CD4-positive, alpha-beta T cell treated with Interleukin-12 subunit alpha and Interleukin-12 subunit beta, for 1 hour (primary cell): Measurements from ENCODE around the gene MS4A3.
"Not testable (repeated sequence)": the region's sequence is repeated elsewhere in the genome, so short reads cannot be mapped to it uniquely, and the experiment has no call there.

Experiments used
- DNase-seq: peaks from one replicate; pipeline ENCODE4 v3.0.0-alpha.2; 2020

MS4A3 gene, protein sequence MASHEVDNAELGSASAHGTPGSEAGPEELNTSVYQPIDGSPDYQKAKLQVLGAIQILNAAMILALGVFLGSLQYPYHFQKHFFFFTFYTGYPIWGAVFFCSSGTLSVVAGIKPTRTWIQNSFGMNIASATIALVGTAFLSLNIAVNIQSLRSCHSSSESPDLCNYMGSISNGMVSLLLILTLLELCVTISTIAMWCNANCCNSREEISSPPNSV

DNA sequence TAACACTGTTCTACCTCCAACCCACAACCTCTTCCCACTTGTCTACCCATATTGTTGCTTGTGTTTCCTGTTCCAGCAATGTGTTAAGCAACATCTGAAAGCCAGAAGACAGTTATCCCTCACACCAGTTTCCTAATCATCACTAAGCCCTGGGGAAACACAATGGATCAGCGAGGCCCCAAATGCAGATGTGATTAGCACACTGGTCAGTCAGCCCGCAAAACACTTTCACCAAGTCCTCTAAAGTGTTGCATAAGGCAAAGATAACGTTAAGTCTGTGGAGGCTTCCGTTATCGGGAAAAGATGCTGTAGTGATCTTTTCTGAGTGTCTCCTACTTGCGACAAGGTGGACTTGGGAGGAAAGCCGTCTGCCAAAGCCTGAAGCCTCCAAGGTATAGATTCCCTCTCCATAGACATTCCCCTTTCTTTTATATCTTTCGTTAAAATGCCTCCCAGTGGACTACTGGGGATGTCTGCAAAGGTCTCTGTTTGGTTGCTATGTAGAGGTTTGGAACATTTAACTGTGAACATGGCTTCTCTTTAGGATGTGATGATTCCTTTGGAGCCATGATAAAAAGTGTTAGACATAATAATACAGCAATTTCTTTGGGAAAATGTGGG is at the start of gene MS4A3:
Gene MS4A3, plus strand, starts transcription at position 317 of the 621 bp plus-strand sequence. CDS start 4,496 bp downstream, outside the sequence.
- DNase-seq = no peak

DNA sequence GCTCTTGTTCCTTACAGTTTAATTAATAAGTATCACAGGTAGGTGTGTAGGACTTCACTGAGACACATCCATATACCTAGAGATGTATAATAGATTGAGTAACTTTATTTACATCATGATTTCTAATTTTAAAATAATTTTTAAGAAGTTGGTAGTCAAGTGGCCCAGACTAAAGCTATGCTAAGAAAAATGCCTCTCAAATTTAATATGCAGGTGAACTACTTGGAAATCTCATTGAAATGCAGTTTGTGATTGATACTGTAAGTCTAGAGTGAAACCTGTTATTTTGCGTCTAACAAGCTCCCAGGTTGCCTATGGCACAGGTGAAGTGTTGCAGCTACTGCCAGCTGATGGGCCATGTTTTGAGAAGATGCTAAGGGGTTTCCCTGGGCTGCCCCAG is 39.6 kb upstream of the MS4A3 start, which contains the start of gene OOSP4B:
Gene OOSP4B, plus strand, starts transcription at position 301 of the 400 bp plus-strand sequence.
- DNase-seq = no peak

DNA sequence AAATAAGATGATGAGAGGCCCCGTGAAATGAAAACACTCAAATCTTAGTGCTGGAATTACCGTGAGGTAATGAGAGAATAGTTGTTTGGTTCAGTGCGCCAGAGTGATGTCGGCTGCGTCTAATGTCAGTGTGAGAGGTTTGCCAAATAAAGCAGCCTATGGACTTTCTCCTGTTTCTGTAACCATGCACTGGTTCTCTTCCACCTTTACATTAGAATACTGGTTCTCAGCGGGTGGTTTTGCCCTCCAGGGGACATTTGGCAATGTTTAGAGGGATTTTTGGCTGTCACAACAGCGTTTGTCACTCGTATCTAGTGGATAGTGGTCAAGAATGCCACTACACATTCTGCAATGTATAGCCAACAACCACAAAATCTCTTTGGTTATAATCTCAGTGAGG is 38.4 kb upstream of the MS4A3 start:
- DNase-seq = no peak

DNA sequence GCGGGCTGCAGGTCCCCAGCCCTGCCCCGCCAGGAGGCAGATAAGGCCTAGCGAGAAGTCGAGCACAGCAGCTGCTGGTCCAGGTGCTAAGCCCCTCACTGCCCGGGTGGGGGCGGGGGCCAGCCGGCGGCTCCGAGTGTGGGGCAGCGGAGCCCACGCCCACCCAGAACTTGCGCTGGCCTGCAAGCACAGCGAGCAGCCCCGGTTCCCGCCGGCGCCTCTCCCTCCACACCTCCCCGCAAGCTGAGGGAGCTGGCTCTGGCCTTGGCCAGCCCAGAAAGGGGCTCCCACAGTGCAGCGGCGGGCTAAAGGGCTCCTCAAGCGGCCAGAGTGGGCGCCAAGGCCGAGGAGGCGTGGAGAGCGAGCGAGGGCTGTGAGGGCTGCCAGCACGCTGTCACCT is 36.1 kb upstream of the MS4A3 start:
- DNase-seq = not testable (repeated sequence)

DNA sequence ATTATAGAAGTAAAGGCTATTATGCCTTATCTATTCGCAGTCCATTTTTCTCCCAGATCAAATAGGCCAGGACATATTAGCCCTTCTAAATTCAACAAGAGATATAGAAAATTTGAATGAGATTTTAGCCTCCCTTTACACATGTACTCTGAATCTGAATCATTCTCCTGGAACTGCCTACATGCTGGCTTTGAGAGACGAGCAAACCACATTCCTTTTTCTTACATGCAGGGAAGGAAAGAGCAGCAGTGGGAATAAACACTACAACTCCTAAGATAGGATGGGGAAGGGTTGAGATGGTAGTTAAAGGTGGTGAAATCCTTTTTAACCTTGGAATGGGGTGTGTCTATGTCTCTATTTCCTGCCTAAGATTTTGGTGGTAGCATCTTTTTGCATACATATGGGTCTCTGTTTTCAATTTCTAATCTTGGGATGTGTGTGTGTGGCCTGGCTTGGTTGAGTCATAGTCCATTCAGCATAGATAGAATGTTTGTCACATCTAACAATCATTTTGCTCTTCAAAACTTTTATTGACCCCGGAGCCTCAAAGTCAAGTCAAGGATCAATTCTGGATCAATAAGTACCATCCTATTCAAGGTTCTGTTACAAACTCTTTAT is 27.3 kb upstream of the MS4A3 start:
- DNase-seq = no peak

DNA sequence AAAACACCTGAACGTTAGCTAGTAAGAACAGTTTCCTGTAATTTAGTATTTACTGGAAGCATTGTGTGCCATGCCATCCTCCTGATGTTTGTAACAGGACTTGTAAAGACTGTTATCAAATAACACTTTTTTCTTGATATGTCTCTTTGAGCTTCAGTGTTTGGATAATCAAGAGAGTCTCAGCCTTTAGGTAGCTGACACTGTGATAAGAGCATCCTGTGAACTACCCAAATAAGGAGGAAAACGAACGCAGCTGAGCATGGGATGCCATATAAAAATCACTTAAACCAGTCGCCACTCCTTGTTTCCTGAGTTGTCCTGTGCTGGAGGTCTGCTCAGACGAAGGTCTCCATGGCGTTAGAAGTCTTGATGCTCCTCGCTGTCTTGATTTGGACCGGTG is 16.4 kb upstream of the MS4A3 start, which contains the start of gene OOSP2:
Gene OOSP2, plus strand, starts transcription at position 301 of the 400 bp plus-strand sequence. Its CDS starts 51 bp downstream, at position 352.
- DNase-seq = no peak

DNA sequence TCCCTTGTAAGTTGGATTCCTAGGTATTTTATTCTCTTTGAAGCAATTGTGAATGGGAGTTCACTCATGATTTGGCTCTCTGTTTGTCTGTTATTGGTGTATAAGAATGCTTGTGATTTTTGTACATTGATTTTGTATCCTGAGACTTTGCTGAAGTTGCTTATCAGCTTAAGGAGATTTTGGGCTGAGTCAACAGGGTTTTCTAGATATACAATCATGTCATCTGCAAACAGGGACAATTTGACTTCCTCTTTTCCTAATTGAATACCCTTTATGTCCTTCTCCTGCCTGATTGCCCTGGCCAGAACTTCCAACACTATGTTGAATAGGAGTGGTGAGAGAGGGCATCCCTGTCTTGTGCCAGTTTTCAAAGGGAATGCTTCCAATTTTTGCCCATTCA is 6.0 kb upstream of the MS4A3 start:
- DNase-seq = not testable (repeated sequence)

DNA sequence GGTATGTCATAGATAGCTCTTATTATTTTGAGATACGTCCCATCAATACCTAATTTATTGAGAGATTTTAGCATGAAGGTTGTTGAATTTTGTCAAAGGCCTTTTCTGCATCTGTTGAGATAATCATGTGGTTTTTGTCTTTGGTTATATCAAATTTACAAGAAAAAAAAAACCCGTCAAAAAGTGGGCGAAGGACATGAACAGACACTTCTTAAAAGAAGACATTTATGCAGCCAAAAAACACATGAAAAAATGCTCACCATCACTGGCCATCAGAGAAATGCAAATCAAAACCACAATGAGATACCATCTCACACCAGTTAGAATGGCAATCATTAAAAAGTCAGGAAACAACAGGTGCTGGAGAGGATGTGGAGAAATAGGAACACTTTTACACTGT is 5.6 kb upstream of the MS4A3 start:
- DNase-seq = not testable (repeated sequence)

DNA sequence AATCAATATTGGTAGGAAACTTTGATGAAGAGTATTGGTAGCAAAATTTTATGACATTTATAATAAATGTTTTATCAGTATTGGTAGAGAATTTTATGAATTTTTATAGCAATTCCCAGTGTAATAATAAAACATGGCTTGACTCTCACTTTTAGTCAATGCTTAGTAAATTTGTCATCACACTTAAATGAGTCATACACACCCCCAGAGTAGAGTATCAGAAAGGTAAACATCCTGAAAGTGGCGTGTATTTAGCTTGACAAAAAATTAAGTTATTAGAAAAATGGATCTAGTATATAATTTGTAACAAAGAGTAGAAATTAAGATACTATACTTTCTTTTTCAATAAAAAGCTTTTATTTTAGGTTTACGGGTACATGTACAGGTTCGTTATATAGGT is 2.6 kb downstream of the MS4A3 start:
- no peak for DNase-seq

DNA sequence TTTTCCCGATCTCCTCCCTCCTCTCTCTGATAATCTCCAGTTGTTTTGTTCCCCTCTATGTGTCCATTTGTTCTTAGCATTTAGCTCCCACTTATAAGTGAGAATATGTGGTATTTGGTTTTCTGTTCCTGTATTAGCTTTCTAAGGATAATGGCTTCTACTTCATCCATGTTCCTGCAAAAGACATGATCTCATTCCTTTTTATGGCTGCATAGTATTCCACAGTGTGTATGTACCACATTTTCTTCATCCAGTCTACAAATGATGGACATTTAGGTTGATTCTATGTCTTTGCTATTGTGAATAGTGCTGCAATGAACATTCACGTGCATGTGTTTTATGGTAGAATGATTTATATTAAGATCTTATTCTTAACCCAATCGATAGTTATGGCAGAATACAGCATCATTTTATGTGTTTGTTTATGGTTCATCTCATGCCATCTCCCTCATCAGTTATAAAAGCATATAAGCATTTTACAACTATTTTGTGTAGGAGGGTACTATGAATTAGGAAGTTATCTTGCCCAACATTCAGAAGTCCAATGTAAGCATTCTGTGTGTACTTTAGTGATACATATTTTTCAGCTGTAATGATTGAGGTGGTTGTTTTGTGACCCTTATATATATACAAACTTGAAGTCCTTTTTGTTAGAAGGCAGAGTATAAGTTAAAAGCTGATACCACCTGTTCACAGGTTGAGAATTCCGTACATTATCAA is 3.2 kb downstream of the MS4A3 start:
- no peak for DNase-seq

DNA sequence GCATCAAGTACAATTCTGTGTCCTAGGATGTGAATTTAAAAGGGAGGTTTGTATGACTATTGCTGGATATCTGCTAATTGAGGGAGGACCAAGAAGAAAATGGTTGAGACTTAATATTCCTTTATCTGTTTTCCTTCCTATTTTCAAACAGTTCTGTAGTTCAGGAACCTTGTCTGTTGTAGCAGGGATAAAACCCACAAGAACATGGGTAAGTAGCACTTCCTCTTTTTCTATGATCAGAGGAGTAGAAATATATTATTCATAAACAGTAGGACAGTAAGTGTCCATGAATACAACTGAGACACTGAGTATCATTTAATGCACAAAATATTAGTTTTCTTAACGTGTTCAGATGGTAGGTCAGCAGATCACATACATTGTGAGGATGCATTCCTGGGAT is 7.6 kb downstream of the MS4A3 start:
- DNase-seq = no peak

DNA sequence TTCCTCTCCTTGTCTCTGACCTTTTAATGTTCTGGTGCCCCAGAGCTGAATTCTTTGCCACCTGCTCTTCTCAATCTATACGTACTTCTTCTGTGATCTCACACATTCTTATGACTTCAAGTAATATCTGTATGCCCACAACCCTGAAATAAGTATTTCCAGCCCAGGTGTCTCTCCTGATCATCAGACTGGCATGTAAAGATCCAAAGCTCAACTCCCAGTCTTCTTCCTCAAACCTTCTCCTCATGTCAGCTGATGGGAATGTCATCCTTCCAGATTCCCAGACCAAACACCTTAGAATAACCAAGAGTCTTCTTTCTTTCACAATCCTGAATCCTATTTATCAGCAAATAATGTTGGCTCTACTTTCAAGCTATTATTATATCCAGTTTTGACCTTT is 9.3 kb downstream of the MS4A3 start:
- no peak for DNase-seq

DNA sequence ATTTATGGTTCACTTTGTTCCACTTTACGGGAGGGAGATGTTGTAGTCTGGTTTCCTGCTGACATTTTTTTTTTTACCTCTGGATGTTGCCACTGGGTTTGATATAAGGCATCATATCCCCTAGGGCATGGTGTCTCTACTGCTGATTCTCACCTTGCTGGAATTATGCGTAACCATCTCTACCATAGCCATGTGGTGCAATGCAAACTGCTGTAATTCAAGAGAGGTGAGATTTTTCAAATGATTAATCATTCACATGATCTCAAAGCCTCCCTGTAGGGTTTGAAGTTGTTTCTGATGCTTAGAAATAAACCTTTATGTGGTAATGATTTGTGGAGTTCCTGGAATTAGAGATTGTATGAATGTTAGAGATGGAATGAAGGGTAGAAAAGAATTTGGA is 13.0 kb downstream of the MS4A3 start:
- no peak for DNase-seq

DNA sequence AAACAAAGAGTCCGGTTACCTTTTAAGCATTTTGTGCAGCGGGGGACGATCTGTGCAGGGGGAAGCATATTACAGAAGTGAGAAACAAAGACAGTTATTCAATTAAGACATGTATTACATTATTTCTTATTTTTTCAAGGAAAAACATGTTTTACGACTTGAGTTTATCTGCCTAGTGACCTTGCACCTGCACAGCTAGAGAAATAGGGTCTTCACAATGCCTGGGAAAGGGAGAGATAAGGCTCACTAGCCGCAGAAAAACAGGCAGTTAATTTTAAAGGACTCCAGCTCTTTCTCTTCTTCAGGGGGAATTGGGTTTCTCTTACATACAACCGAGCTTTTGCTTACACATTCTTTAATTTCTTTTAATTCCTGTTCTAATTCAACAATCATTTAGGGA is 15.2 kb downstream of the MS4A3 start:
- DNase-seq = not testable (repeated sequence)

DNA sequence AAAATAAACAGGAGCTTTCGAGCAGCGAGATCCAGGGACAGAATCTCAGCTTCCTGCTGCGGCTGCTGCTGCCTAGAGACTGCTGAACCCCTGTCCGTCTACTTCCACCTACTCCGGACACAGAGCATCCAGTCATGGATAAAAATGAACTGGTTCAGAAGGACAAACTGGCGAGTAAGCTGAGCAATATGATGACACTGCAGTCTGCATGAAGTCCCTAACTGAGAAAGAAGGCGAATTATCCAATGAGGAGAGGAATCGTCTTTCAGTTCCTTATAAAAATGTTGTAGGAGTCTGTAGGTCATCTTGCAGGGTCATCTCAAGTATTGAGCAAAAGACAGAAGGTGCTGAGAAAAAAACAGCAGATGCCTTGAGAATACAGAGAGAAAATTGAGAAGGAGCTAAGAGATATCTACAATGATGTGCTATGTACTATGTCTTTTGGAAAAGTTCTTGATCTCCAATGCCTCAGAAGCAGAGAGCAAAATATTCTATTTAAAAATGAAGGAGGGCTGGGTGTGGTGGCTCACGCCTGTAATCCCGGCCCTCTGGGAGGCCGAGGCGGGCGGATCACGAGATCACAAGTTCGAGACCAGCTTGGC is 20.9 kb downstream of the MS4A3 start:
- no peak for DNase-seq

DNA sequence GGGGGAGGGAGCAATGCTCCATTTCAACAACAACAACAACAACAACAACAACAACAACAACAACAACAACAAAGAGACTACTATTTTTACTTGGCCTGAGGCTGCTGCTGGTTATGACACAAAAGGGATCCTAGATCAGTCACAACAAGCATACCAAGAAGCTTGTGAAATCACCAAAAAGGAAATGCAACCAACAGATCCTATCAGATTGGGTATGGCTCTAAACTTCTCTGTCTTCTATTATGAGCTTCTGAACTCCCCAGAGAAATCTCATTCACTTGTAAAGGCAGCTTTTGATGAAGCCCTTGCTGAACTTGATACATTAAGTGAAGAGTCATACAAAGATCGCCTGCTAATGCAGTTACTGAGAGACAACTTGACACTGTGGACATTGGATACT is 21.5 kb downstream of the MS4A3 start:
- DNase-seq = no peak

DNA sequence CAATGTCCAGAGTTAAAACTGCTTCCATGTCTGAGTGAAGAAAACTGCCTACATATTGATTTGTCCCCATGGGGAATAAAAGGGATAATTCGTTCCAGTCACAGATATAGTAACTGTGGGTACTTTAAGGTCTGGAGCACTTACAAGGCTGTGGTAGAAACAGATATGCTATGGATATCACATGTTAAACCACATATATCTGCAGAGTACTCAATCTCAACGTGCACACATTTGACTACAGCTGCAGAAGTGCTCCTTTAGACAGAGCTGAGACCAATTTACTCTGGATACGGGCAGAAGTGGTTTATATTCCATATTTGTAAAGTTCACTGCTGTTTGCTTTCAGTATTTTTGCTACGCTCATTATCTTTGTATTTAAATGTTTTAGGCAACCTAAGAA is 22.3 kb downstream of the MS4A3 start:
- no peak for DNase-seq

DNA sequence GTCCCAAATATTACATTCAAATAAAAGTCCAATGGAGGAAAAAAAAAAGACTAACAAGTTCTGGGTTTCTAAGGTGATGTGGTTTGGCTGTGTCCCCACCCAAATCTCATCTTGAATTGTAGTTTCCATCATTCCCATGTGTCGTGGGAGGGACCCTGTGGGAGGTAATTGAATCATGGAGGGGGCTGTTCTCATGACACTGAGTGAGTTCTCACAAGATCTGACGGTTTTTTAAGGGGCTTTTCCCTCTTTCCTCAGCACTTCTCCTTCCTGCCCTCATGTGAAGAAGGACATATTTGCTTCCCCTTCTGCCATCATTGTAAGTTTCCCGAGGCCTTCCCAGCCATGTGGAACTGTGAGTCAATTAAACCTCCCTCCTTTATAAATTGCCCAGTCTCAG is 24.1 kb downstream of the MS4A3 start:
- DNase-seq = no peak

DNA sequence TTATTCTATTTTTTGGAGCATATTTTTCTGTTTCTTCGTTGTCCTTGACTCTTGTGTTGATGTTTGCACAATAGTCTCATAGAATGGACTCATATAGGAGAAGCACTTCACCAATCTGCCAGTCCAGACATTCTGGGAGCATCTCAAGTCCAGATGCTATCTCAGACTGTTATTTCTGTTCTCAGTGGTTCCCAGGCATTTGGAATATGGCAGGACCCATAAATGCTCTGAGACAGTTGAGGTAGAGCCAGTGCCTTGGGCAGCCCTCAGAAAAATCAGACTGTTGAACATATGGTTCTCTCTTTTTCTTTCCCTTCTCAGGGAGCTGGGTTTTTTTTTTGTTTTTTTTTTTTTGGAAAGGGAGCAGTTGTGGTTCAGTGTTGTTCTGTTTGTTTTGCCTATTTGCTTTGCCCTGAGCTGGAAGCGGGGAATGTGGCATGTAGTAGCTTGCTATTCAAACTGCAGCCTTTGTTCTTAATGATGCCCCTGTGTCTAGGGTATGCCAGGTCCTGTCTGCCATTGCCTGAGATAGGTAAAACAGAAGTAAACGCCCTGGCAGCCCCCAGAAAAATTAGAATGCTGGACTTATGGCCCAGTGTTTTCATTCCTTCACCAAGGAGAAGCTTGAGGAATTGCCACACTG is 28.3 kb downstream of the MS4A3 start:
- no peak for DNase-seq

DNA sequence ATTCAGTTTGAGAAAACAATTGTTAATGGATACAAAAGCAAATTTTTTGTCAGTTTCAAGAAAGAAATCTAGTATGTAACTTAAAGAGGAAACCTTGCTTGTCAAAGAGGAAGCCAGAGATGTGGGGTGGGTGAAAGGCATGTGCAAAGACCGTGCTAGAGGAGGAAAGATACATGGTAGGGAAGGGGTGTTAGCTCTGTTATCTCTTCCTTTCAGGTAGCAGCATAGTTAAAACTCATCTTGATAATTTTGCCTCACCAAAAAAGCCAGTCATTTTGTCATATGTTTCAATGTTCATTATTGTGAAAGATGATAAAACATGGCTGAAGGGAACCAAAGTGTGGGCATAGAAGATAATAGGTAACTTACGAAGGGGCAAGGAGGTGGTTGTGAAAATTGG is 29.4 kb downstream of the MS4A3 start:
- DNase-seq = no peak

DNA sequence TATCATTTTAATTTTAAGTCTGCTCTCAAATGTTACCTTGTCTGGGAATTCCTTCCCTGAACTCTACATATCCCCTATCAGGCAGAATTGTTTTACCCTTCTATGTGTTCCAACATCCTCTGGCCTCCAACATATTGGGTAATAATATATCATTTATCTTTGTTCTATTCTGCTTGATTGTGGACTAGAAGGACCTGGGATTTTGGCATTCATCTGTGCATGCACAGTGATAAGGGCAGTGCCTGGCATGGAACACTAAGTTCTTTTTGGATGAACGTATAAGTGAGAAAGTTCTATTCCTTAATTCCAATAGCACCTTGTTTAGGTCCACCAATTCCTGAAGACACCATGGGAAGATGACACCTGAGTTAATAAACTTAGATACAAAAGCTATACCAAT is 30.8 kb downstream of the MS4A3 start:
- DNase-seq = no peak

DNA sequence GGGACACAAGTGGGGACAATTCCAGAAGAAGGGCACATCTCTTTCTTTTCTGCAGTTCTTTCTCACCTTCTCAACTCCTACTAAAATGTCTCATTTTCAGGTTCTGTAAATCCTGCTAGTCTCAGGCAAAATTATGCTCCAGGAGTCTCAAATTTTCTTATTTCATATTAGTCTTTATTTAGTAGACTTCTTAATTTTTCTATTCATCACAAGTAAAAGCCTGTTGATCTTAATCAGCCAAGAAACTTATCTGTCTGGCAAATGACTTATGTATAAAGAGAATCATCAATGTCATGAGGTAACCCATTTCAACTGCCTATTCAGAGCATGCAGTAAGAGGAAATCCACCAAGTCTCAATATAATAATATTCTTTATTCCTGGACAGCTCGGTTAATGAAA is 31.9 kb downstream of the MS4A3 start, which contains the start of gene MS4A2:
Gene MS4A2, plus strand, starts transcription at position 301 of the 400 bp plus-strand sequence. CDS start 102 bp downstream, outside the sequence.
- DNase-seq = no peak
